Measurements from ENCODE around the gene INTS1.
A peak's percentile ranks its signal among the peaks of the same experiment; 100 is the strongest.

INTS1 gene

DNA sequence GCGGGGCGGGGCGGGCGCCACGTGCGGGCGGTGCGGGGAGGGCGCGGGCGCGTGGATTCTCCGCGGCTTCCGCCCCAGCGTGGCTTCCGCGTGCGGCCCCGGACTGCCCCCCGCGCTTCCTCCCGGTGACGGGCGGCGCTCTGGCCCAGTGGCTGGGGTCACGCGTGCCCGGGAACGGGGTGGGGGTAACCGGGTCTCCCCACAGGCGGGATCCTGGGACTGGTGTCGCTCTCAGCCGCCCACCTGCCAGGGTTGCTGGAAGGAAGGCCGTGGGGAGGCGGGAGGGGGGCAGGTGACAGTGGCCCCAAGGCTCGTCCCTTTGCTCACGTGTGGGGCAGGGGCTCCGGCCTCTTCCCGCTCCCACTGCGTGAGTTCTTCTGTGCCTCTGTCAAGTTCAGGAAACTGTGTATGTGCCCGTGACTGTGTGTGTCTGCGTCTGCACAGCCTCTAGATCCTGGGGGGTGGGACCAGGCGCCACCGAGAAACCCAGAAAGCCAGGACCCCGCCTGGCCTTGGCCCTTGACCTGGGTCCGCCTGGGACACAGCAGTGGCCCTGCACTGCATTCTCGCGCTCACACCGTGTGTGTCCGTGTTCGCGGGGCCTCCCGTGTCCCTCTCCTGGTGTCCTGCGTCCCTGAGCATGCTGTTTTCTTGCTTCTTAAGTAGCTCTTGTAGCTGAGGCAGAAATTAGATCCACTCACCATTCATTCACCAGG is 27.2 kb upstream of the INTS1 start:
- no peak overlapping the region for H3K27ac ChIP-seq
- no peak overlapping the region for H3K4me3 ChIP-seq (IDR thresholded peaks at IDR 0.05; ENCODE audit: insufficient read depth, low read depth, low read length)

DNA sequence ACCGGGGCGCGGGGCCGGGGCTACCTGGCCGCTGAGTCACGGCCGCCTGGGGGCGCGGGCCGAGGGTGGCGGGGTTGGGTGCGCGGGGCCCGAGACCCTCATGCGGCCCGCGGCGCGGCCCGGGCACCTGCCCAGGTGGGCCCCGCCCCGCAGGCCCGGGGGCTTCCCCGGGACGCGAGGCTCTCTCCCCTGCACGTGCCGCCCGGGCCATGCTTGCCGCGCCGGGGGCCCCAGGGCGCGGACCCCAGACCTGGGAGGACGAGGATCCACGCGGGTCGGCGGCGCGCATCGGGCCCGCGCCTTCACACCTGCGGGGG is 26.7 kb upstream of the INTS1 start:
- Histone ChIP-seq H3K36me3 (ENCODE audit: insufficient read depth) (no peaks in the 10 kb centered on the region; the same call in 1 of the 2 replicates), H4K20me1 (ENCODE audit: insufficient read depth) (peaks cover 2% of the 10 kb centered on the region; the same call in 1 of the 2 replicates), H3K27me3 (ENCODE audit: insufficient read depth, low read depth) (peaks cover 38% of the 10 kb centered on the region), H3K4me2 (no peak overlapping the region), H3K4me1 (ENCODE audit: low read depth, poor library complexity, severe bottlenecking) (peaks cover 8% of the 10 kb centered on the region), H3K4me3 (IDR thresholded peaks at IDR 0.05; ENCODE audit: insufficient read depth, low read depth, low read length) (no peak overlapping the region), H3K79me2 (ENCODE audit: insufficient read depth, low read depth) (peaks cover 48% of the 10 kb centered on the region), H3K9ac (peak overlapping the region; percentile 86), H3K27ac (no peak overlapping the region), H2AFZ (ENCODE audit: low read depth) (no peak overlapping the region)
- TF ChIP-seq, protein P1, sequence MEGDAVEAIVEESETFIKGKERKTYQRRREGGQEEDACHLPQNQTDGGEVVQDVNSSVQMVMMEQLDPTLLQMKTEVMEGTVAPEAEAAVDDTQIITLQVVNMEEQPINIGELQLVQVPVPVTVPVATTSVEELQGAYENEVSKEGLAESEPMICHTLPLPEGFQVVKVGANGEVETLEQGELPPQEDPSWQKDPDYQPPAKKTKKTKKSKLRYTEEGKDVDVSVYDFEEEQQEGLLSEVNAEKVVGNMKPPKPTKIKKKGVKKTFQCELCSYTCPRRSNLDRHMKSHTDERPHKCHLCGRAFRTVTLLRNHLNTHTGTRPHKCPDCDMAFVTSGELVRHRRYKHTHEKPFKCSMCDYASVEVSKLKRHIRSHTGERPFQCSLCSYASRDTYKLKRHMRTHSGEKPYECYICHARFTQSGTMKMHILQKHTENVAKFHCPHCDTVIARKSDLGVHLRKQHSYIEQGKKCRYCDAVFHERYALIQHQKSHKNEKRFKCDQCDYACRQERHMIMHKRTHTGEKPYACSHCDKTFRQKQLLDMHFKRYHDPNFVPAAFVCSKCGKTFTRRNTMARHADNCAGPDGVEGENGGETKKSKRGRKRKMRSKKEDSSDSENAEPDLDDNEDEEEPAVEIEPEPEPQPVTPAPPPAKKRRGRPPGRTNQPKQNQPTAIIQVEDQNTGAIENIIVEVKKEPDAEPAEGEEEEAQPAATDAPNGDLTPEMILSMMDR (conservative IDR thresholded peaks at IDR 0.05; ENCODE audit: low read depth, low read length) = no peak

More for the DNA sequence above, 27.2 kb upstream of the INTS1 start:
- Histone ChIP-seq H3K9ac (peak overlapping the region; percentile 86), H3K27me3 (ENCODE audit: insufficient read depth, low read depth) (peaks cover 35% of the 10 kb centered on the region), H2AFZ (ENCODE audit: low read depth) (no peak overlapping the region; the same call in 1 of the 2 replicates), H3K4me1 (ENCODE audit: low read depth, poor library complexity, severe bottlenecking) (peaks cover 8% of the 10 kb centered on the region), H3K79me2 (ENCODE audit: insufficient read depth, low read depth) (peaks cover 51% of the 10 kb centered on the region), H3K4me2 (peak overlapping the region; percentile 78), H4K20me1 (ENCODE audit: insufficient read depth) (peaks cover 2% of the 10 kb centered on the region; the same call in 1 of the 2 replicates), H3K36me3 (ENCODE audit: insufficient read depth) (no peaks in the 10 kb centered on the region; the same call in 1 of the 2 replicates)
- TF ChIP-seq, protein P1 (conservative IDR thresholded peaks at IDR 0.05; ENCODE audit: low read depth, low read length) = no peak

DNA sequence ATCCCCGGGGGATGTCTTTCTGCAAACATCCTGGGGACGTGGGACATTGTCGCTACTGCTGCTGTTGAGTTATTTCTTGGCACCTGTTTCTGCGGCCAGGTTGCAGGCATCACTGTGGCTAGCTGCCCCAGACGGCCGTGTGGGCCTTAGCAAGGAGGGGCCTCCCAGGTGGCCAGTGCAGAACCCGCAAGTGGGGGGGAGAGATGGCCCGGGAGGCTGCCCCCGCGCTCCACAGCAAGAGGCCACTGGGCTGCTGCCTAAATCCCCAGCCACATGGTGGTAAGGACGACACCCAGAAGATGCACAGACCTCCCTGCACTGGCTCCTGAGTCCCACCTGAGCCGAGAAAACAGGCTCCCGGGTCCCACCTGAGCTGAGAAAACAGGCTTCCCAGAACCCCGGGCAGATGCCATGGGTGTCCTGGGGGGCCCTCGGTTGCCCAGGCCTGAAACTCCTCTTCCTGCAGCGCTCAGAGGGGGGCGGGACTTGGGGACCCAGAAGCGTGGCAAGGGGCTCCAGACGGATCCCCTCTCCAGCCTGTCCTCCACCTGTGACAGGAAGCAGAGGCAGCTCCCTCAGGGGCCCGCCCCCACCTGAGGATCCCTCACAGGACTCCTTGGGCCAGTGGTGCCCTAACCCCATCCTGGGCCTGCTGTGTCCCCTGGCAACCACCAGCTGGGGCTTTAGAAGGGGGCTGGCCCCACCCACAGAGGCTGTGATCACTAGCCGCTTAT is 25.4 kb upstream of the INTS1 start:
- no peak overlapping the region for H3K4me2 ChIP-seq

DNA sequence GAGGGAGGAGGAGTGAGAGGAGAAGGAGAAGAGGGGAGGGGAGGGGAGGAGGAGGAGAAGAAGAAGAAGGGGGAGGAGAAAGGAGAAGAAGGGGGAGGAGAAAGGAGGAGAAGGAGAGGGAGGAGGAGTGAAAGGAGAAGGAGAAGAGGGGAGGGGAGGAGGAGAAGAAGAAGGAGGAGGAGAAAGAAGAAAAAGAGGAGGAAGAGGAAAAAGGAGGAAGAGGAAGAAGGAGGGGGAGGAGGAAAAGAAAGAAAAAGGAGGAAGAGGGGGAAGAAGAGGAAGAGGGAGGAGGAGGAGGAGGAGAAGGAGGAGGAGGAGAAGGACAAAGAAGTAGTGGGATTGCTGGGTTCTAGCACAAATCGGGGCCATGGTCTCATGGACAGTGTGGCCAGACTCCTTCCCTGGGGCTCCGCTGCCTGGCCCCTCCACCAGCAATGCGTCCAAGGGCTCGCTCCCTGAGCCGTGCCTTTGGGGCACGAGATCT is 22.1 kb upstream of the INTS1 start:
- Histone ChIP-seq H3K36me3 (ENCODE audit: insufficient read depth) (no peaks in the 10 kb centered on the region), H3K4me3 (IDR thresholded peaks at IDR 0.05; ENCODE audit: insufficient read depth, low read depth, low read length) (no peak overlapping the region), H3K27ac (no peak overlapping the region), H2AFZ (ENCODE audit: low read depth) (no peak overlapping the region), H3K79me2 (ENCODE audit: insufficient read depth, low read depth) (peaks cover 2% of the 10 kb centered on the region), H3K4me1 (ENCODE audit: low read depth, poor library complexity, severe bottlenecking) (no peaks in the 10 kb centered on the region), H4K20me1 (ENCODE audit: insufficient read depth) (no peaks in the 10 kb centered on the region), H3K4me2 (no peak overlapping the region), H3K27me3 (ENCODE audit: insufficient read depth, low read depth) (peaks cover 73% of the 10 kb centered on the region), H3K9ac (no peak overlapping the region)
- TF ChIP-seq, protein P1 (conservative IDR thresholded peaks at IDR 0.05; ENCODE audit: low read depth, low read length) = no peak

More for the DNA sequence above, 25.4 kb upstream of the INTS1 start:
- Histone ChIP-seq H3K9ac (no peak overlapping the region), H3K27ac (no peak overlapping the region), H4K20me1 (ENCODE audit: insufficient read depth) (peaks cover 2% of the 10 kb centered on the region; the same call in 1 of the 2 replicates), H3K27me3 (ENCODE audit: insufficient read depth, low read depth) (peaks cover 51% of the 10 kb centered on the region), H3K4me1 (ENCODE audit: low read depth, poor library complexity, severe bottlenecking) (peaks cover 8% of the 10 kb centered on the region), H2AFZ (ENCODE audit: low read depth) (no peak overlapping the region), H3K4me3 (IDR thresholded peaks at IDR 0.05; ENCODE audit: insufficient read depth, low read depth, low read length) (no peak overlapping the region), H3K36me3 (ENCODE audit: insufficient read depth) (no peaks in the 10 kb centered on the region), H3K79me2 (ENCODE audit: insufficient read depth, low read depth) (peaks cover 34% of the 10 kb centered on the region)
- TF ChIP-seq, protein P1 (conservative IDR thresholded peaks at IDR 0.05; ENCODE audit: low read depth, low read length) = no peak
